Measurements from ENCODE around the gene LRP1B. TPM values are rescaled to one million over a fixed set of nuclear protein-coding genes. Genes with fewer than 3 reads are reported as not detected.

LRP1B gene
- total RNA-seq, 2 donors from 2014 or later = 0.09 to 0.59 TPM

DNA sequence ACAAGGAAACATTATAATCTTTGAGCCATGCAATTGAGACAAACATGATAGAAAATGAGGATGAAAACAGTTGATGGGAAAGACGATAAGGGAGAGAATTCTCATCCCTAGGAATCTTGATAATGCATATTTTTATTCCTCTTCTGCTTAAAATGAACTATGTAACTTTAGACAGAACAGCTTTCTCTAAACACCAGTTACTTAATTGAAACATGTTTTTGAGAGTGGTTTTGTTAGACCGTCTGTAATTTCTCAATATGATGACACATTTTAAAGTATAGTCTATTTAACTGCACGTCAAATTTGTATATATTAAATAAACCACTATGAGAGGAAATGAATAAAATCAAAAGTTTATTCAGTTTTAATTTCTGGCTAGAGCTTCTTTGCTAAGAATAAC lies 1896.7 kb downstream of the LRP1B start:
- ATAC-seq (no peak), DNase-seq (no peak)
- intact Hi-C loops (cut with DNase I, micrococcal nuclease) = no loop called here

DNA sequence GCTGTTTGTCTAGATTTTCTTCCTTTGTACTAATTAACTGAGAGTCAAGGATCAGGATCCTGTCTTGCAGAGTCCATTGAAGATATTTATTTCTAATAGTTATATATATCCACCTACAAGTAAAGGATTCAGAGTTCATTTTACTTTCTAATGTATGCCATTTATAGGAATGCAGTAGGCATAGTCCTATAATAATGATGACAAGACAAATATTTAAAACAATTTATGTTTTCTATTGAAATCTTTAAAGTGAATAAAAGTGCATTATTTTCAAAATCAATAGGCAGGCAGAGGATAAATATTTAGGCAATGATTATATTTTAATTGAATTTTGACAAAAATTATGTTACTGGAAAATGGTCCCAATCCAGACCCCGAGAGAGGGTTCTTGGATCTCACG lies 1919.9 kb downstream of the LRP1B start:
- ATAC-seq = no peak
- no peak for DNase-seq
- intact Hi-C loops (cut with DNase I, micrococcal nuclease) = no loop called here

DNA sequence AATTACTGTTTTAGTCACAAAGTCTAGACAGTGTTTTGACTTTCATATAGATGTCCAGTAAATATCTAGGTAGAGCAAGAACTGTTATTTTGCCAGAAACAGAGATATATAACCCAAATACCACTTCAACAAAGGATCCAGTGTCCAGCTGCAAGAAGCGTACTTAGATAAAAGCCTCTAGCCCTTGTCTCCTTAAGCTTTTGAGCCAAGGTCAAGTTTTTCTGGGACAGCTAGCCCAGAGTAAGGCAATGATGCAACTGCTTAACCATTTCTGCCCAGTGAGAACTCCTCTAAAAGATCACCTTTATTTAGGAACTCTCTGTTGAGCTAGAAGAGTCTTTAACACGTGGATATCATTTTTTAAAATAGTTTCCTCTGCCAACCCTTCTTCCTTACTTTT lies 1925.7 kb downstream of the LRP1B start:
- intact Hi-C loops (cut with DNase I, micrococcal nuclease) = no loop called here
- no peak for ATAC-seq
- no peak for DNase-seq

DNA sequence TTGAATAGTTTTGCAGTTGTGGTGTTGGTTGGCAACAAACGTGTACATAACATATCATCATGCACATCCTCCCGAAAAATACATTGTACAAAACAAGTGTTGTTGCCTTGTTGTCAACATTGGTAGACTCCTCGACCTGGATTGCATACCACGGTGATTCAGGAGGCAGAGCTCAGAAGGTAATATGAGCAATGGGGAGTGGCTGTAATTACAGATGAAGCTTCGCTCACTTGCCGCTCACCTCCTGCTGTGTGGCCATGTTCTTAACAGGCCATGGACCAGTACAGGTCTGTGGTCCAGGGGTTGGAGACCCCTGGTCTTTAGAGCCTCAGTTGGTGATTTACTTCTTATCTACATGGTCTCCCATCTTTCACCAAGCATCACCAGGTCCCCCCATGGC lies 1927.5 kb downstream of the LRP1B start:
- DNase-seq (no peak), ATAC-seq (no peak)
- intact Hi-C loops (cut with DNase I, micrococcal nuclease) = no loop called here

DNA sequence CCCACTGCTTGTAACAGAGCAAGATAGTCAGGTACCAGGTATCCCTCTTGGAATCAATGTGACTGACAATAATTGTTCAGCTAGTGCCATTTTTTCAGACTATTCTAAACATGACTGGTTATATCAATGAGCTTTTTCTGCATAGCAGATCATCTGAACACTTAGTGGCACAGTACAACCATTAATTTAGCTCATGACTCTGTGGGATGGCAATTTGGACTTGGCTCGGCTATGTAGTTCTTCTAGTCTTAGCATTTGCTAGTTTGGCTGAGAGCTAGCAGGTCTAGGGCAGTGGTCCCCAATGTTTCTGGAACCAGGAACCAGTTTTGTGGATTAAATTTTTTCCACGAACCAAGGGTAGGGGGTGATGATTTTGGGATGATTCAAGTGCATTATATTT lies 1929.2 kb downstream of the LRP1B start:
- no peak for ATAC-seq
- intact Hi-C loops (cut with DNase I, micrococcal nuclease) = no loop called here
- DNase-seq = no peak

DNA sequence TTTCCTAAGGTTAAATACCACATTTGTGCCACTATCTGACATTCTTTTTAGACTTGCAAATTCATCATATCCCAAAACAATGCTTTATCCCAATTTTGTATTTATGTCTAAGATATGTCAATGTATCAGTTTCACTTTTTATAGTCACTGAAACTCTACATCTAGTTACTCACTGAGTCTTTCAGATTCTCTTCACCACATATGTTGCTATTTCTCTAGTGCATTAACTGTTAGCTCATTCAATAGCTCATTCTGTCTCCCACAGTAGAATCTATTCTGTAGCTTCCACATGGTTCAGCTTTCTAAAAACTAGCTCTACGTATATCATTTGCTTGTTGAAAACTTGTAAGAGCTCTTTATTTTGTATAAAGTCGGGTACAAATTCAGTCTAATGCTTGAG lies 1930.1 kb downstream of the LRP1B start:
- intact Hi-C loops (cut with DNase I, micrococcal nuclease) = no loop called here
- ATAC-seq (no peak), DNase-seq (no peak)

DNA sequence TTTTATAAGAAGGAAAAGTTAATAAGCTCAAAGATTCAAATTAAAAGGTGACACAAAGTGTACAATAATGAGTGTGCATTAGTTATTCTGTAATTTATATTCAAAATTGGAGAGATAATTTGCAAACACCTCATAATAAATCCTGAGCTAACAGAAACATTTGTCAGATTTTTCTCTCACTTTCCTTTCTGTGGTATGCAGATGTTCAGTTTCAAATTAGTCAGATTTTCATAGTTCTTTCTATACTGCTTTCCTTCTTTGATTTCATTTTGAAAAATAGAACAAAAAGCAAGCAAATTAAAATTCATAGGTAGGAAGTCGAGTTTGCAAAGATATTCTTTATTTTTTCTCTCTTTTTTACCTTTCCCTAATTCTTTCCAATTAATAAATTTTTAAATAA lies 1930.5 kb downstream of the LRP1B start:
- intact Hi-C loops (cut with DNase I, micrococcal nuclease) = no loop called here
- ATAC-seq (no peak), DNase-seq (no peak)

DNA sequence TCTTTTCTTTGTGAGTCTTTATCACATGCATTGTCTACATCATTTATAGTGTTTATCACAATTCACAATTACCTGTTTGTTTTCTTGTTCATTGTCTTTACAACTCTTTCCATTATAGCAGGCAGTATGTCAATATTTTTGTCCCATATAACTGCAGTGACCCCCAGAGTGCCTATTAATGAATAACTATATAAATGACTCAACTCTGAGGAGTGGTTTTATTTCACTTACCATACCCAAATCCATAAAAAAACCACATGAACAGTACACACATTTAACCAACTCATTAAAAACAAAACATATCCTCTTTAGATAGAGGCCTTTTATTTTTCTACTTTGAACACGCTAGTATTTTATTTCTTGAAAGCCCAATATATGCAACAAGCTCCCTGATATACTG lies 1931.5 kb downstream of the LRP1B start:
- no peak for ATAC-seq
- intact Hi-C loops (cut with DNase I, micrococcal nuclease) = no loop called here
- no peak for DNase-seq

DNA sequence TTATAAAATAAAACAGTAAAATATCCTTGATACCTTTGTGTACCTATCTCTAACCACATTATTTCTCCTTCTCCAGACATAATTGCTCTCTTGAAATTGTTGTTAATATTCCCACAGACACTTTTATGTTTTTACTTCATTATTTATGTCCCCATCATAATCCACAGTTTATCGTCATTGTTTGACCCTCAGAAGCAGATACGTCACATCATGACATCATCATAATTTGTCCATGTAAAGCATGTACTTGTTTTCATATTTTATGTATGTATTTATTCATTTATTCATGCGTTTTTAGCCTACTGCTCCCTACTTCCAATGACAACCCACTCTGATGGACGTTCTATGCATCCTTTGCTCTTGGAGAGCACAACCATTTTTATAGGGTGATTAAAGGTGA lies 1943.7 kb downstream of the LRP1B start:
- ATAC-seq (no peak), DNase-seq (no peak)
- intact Hi-C loops (cut with DNase I, micrococcal nuclease) = no loop called here

DNA sequence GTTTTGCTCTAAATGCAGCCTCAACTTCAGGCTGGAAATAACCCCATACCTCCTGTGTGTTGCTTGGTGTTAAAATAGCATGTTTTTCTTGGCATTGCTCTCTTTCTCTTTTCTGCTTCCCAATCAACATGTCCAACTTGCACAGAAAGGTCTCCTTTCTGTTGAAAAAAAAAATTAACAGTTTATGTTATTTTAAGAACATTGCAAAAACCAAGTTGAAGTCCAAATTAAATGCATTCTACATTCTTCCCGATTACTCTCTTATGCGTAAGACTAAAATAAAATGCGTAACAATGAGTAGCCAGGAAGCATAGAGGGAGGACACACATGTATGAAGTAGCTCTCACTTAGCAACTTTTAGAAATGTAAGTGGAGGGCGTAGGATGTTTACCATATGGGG lies 1944.5 kb downstream of the LRP1B start:
- no peak for ATAC-seq
- intact Hi-C loops (cut with DNase I, micrococcal nuclease) = no loop called here
- DNase-seq = no peak

DNA sequence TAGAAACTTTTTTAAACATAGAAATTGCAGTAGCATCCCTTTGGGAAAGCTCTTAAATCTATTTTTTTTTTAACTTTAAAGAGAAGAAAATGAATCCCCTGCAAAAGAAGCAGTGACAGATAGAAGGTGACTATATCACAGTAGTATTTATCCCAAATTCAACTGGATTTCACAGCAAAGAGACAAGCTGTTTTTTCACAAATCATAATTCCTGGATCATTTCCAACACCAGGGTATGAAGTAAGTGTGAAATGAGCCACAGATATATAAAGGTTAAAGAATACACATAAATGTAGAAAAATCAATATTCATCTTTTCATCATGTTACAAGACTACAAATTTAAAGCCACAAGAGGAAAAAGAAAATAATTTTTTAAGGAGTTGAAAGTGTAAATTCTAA lies 1945.7 kb downstream of the LRP1B start:
- no peak for ATAC-seq
- intact Hi-C loops (cut with DNase I, micrococcal nuclease) = no loop called here
- DNase-seq = no peak

DNA sequence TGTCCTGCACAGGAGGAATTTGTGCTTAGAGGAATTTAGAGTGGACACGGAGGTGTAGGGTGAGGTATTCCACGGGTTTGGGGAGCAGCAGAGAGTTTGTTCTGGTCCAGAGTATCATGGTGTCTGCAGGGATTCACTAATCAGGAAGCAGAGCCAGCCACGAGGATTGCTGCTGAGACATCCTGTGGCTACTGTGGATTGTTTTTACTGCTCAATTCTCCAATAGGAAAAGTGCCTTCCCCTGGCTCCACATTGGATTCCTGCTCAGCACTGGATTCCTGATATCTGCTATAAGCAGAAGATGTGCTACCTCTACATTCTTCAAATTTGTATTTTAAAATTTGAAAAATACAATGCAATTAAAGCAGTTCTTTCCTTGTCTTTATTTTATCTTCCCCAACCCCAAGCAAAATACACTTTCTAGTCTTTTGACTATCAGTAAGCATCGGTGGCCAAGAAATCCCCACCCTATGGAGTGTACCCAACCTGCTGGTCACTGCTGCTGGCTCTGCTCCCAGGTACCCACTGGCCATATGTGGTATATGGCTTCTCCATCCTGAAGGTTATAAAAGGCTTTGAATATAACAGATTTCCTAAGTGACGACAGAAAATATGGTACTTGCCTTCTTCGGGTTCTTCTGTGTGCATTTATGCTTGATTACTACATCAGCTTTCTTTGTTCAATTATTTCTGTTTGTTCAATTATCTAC lies 1947.6 kb downstream of the LRP1B start:
- intact Hi-C loops (cut with DNase I, micrococcal nuclease) = no loop called here
- no peak for DNase-seq
- no peak for ATAC-seq

Small RNA genes within 50 kb of the gene (microRNA-seq; reads per million reads assigned to microRNA genes)
- gene MIR7157 = 0 reads per million in 2 donors
